Measurements from ENCODE around the gene DHH. TPM values are rescaled to one million over a fixed set of nuclear protein-coding genes. Genes with fewer than 3 reads are reported as not detected.

The DHH gene
- total RNA-seq, 1 donor from 2014 or later, result 1.6 TPM

DNA sequence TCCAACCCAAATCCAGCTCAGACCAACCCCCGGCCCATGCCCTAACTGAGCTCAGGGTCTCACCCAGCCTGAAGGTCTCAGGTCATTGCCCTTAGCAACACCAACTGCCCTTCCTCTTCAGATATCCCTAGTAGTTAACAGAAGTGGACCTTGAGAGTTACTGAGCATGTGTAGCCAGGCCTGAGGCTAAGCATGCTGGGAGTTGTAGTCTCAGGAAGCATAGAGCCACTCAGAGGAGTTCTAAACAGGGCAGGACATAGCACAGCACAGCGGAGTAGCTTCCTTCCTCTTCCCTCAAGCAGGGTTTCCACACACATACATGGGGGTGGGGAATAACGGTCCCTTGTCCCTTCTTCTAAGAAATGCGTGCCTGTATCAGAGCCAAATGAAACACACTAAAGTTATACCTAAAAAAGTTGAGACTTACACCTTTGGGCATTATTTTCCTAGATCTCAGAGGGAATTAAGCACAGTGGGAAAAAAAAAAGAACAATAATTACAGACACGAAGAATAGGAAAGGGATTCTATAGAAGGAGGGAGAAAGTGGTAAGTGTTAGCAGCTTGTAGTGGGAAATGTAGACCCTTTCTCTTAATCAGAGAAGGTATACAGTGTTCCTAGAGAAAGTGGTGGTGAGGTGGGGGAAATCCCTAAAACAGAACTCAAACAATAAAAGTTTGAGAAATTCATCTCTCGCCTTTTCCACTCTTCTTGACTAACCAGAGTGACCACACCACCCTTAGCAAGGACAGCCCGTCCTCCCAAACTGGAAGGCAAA, 38.4 kb downstream of the DHH start:
- intact Hi-C loops (cut with DNase I), result loop anchor here (5.0 kb wide), 1 partner anchor 39 kb away; the partner anchor contains the start of gene PRKAG1
- DNase-seq (ENCODE audit: low spot score), result peak; percentile 85

- DNase-seq (ENCODE audit: low spot score), result peak; percentile 19
- intact Hi-C loops (cut with DNase I), result loop anchor here (5.0 kb wide), 1 partner anchor 38 kb away; the partner anchor contains the start of gene PRKAG1
Observed at GRCh38 chr12:49055092-49055491, 39.5 kb downstream of the DHH start.

- intact Hi-C loops (cut with DNase I), result no loop called here
- DNase-seq (ENCODE audit: low spot score), result peak; percentile 71
Observed at GRCh38 chr12:49054524-49054923, 40.1 kb downstream of the DHH start.

DNA sequence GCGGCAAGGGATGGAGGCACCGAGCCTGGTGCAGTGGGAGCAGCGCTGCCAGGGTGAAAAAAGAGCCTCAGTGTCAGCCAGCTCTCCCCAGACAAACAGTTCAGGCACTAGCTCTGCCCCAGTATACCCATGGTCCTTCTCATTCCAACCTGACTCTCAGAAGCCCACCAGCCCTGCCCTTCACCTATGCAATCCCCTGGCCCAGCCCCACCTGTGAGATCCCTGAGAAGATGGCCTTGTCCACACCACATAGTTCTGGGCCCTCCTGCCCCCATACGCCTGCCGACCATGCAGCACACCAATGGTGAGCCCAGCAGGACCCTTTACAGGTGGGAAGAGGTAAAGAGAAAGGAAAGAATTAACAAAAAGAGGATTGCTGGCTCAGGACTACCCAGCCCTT, 40.5 kb downstream of the DHH start:
- intact Hi-C loops (cut with DNase I), result no loop called here
- peak; percentile 60 for DNase-seq (ENCODE audit: low spot score)

- DNase-seq (ENCODE audit: low spot score), result no peak
- intact Hi-C loops (cut with DNase I), result no loop called here
Observed at GRCh38 chr12:49052451-49053208, 42.0 kb downstream of the DHH start.

DNA sequence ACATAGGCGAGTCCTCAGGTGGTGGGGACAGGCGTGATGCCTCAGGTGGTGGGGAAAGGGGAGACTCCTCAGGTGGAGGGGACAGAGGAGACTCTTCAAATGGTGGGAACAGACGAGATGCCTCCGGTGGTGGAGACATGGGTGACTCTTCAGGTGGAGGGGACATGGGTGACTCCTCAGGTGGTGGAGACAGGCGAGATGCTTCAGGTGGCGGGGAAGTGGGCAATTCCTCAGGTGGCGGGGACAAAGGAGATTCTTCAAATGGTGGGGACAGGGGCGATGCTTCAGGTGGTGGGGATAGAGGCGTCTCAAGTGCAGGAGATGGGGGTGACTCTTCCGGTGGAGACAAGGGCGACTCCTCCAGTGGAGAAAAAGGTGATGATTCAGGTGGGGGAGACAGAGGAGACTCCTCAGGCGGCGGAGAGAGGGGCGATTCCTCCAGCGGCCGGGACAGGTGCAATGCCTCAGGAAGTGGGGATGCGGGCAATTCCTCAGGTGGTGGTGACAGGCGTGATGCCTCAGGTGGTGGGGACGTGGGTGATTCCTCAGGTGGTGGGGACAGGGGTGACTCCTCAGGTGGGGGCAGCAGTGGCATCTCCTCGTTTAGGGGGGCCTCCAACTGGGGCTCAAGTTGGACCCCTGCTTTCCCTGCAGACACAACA, 42.7 kb downstream of the DHH start:
- no peak for DNase-seq (ENCODE audit: low spot score)
- intact Hi-C loops (cut with DNase I), result no loop called here

- DNase-seq (ENCODE audit: low spot score), result no peak
- intact Hi-C loops (cut with DNase I), result no loop called here
Observed at GRCh38 chr12:49051373-49051764, 43.2 kb downstream of the DHH start.

DNA sequence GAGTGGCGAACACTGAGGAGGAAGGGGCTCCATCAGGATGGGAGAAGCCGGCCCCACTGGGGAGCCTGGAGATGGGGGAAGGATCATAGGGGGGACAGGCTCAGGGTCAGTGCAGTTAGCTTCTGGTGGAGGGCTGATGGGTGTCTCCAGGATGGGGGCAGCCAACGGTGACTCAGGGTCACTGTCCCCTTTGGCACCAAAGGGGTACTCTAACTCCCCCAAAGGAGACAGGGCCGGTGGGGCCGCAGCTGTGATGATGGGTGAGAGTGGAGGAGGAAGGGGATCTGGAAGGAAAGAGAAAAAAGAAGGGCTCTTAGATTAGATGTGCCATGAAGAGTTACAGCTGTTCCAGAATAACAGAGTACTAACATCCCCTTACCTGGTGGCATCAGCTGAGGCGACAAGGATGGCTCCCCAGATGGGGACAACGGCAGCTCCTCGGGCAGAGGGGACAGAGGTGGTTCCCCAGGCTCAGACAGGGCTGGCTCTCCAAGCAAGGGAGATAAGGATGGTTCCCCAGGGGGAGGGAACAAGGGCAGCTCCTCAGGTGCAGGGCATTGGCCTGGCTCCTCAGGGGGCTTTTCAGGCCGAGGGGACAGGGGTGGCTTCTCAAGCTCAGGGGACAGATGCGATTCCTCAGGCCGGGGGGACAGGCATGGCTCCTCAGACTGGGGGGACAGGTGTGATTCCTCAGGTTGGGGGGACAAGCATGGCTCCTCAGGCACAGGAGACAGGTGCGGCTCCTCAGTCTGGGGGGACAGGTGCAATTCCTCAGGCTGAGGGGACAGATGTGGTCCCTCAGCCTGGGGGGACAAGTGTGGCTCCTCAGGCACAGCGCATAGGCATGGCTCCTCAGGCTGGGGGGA, 43.9 kb downstream of the DHH start:
- DNase-seq (ENCODE audit: low spot score), result no peak
- intact Hi-C loops (cut with DNase I), result no loop called here

DNA sequence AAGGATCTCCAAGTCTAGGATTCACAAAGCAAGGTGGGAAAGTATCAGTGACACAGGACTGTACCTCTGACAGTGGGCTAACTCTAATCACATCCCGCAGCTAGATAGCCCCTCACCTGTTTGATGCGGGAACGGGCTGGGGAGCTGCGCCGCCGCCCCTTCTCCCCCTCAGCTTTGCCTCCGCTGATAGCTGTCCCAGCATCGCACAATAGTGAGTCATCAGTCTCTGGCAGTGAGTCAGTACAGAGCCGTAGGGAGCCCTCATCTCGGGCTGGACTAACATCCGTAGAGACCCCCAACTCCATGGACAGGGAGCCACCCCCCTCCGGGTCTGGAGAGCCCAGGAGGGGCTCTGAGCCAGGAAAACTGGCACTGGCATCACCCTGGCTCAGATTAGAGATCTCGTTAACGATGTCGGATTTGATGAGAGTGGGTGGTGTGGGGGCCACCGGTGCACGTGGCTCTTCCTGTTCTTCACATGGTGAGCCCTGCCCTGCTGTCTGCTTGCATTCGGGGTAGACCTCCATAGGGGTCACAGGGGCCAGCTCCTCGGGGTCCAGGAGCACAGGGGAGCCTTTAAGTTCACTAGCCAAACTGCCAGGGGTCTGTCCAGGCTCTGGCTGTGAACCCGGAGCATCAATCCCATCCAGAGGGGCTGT, 44.9 kb downstream of the DHH start:
- no peak for DNase-seq (ENCODE audit: low spot score)
- intact Hi-C loops (cut with DNase I), result no loop called here

DNA sequence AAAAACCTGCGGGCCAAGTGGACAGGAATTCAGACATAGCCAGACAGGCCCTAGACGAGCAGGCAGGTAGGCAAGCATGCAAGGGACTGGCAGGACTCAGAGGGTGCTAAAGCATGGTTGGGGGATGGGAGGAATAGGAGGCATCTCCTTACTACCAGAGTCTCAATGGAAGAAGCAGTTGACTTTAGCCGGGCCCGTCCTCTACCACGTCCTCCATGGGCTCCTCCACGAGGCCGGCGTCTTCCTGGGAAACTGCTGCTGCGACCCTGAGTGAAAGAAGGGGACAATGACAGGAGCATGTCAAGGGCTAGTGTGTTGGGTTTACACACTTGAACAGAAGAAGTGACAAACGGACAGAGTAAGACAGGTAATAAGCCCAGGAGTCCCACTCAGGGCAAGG, 45.6 kb downstream of the DHH start:
- DNase-seq (ENCODE audit: low spot score), result no peak
- intact Hi-C loops (cut with DNase I), result no loop called here

DNA sequence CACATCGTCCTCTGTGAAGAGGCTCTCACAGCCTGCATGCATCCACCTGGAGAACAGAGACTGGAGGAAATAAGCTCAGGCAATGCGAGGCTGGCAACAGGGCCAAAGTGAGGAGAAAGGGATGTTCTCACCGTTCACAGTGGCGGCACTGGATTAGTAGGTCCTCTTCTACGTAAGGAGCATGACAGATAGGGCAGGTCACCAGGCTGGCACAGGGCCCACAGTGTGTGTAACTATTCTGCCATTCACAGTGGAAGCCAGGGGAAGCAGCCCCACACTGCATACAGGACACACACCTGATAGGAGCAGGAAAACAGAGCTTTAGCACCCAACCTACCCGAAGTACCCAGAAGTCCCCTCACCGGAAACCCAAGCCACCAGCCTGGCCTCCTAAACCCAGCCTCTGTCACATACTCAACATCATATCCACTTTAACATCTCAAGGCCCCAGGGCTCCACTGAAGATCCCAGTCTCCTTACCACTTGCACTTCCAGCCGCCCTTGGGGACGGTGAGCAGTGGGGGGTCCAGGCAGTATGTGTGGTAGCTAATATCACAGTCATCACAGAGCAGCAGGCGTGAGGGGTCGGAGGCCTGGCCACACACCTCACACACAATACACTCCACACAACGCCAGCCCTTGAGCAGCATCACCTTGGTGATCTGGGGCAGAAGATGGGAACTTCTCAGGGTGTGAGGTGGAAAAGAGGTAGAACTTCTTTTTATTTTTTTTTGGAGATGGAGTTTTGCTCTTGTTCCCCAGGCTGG, 48.3 kb downstream of the DHH start:
- DNase-seq (ENCODE audit: low spot score), result no peak
- intact Hi-C loops (cut with DNase I), result no loop called here

DNA sequence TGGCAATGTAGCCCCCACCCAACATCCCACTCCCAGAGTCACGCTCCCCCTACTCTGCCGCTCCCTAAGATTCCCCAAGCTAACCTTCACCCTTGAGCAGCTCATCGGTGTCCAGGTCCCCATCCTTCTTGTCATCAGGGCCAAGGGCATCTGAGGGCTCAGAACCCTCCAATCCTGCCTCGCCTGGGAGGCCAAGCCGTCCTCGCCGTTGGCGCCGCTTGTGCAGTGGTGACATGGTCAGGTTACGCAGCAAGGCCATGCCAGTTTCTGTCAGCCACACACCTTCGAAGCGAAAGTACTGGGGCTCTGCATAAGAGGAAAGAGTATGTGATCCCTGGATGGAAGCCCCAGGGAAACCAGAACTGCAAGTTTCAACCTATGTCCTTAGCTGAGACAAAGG, 49.9 kb downstream of the DHH start:
- DNase-seq (ENCODE audit: low spot score), result no peak
- intact Hi-C loops (cut with DNase I), result no loop called here

DNA sequence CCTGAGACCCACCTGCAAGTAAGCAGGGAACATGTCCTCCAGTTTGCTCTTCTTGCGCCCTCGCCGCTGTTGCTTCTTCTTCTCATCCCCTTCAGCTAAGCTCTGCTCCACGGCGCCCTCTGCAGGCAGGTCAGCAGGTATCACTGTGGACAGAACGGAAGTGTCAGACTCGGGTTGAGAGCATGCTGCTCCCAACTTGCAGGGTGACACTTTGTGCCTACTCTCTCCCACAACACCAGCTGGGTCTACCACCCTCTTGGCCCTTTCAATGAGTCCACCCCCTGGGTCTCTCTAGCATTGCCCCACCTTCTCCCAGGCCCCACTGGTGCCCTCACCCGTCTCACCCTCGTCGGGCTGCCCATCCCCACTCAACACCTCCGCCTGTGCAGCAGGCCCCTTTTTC, 50.7 kb downstream of the DHH start:
- peak; percentile 83 for DNase-seq (ENCODE audit: low spot score)
- intact Hi-C loops (cut with DNase I), result no loop called here

GRCh38 chr12:49043241-49043640, 51.4 kb downstream of the DHH start:
- no peak for DNase-seq (ENCODE audit: low spot score)
- intact Hi-C loops (cut with DNase I), result no loop called here

- intact Hi-C loops (cut with DNase I), result no loop called here
- DNase-seq (ENCODE audit: low spot score), result no peak
Observed at GRCh38 chr12:49041881-49042484, 52.6 kb downstream of the DHH start.

DNA sequence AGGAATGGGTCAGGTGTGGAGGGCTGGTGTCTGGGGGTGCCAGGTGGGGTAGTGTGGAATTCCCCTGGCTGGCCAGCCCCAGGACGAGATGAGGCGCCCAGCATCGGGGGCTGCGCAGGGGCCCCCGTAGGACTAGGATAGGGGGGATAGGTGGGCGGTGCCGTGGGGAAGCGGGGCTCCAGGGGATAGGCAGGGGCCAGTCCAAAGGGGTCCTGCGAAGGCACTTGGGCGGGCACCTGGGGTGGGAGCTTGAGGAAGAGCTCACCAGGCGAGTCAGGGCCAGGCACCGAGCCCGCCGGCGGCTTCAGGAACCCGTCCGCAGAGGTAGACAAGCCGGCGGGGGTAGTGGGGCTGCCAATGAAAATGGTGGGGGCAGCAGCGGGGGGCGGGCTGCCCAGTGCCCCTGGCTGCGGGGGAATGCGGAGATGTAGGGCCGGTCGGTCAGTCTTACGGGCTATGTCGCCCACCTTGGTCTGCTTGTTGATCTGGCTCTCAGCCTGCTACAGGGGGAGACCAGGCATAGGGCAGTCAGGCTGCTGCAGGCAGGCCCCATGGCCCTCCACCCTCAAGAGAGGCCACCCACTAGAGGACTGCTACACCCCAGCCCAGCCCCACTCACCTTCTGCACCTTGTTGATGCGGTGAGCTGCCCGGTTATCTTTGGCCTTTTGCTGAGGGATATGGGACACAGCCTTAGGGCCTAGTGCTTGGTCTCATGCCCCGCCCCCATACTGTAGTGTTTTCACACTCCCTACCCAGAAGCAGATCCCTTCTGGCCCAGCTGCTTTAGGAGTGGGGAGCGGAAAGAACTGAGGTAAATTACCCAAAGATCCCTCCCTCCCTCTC, 53.3 kb downstream of the DHH start:
- intact Hi-C loops (cut with DNase I), result no loop called here
- no peak for DNase-seq (ENCODE audit: low spot score)

DNA sequence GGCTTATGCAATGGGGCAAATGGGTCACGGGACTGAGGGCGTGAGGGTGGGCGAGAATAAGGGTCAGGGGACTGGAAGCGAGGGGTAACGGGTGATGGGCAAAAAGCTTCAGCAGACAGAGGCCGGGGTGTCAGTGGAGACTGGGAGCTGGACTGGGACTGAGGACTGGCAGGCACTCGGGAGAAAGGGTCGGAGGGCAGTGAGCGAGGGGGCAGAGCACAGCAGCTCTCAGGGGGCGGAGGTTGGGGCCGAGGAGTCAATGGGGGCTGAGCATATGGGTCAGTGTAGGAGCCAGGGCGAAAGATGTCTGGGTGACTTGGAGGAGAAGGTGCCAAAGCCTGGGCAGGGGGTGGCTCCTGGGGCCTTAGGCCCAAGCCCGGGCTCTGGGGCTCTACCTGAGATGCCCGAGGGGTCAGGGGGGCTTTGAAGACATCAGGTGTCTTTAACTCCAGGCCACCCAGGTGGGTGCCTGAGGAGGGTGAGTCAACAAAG, 54.2 kb downstream of the DHH start:
- DNase-seq (ENCODE audit: low spot score), result no peak
- intact Hi-C loops (cut with DNase I), result no loop called here
